PC-3 (cell line): ENCODE data around the gene PTPRN2. TPM values are rescaled to one million over a fixed set of nuclear protein-coding genes. Genes with fewer than 3 reads are reported as not detected.

ENCODE experiments used
- ATAC-seq: fragments of 200-7000 bp; cut with Tn5 transposase; 2 replicates; pipeline ENCODE4 v1.9.1; 2020; ENCODE audit warnings: mild to moderate bottlenecking, moderate library complexity
- BruUV-seq: library from RNA; stranded (reverse); fragments of 400-500 nt; replicated peaks from 2 replicates; lab custom pipeline; 2021; lab: Mats Ljungman, UMichigan
- CTCF ChIA-PET: fragments of 300-600 bp; sonication (Branson Sonifier 250); formaldehyde crosslinking; loops from one replicate; lab custom pipeline; 2022; ENCODE audit warnings: antibody characterized with exemption; lab: Charles Lee
- POLR2A ChIA-PET: fragments of 300-600 bp; sonication (Branson Sonifier 250); formaldehyde crosslinking; loops from one replicate; lab custom pipeline; 2022; ENCODE audit warnings: antibody characterized with exemption; ENCODE audit not compliant: unreplicated experiment; lab: Charles Lee
- DNase-seq: peaks from one replicate; pipeline ENCODE4 v3.0.0-alpha.2; 2015
- H2AFZ ChIP-seq: fragments of 300-600 bp; sonication (generic); 2 replicates; pipeline ENCODE4 v1.6.0; 2016; ENCODE audit warnings: antibody characterized with exemption, low read length
- H3F3A ChIP-seq: fragments of 300-600 bp; sonication (generic); one replicate; pipeline ENCODE4 v1.6.0; 2017; ENCODE audit warnings: antibody characterized with exemption, low read length, control low read depth, mild to moderate bottlenecking; ENCODE audit not compliant: unreplicated experiment
- H3K27ac ChIP-seq: fragments of 300-600 bp; sonication (generic); 2 replicates; pipeline ENCODE4 v1.5.1; 2016; ENCODE audit warnings: mild to moderate bottlenecking, low read length
- H3K27me3 ChIP-seq: fragments of 300-600 bp; sonication (generic); 2 replicates; pipeline ENCODE4 v1.6.1; 2016; ENCODE audit warnings: low read length, mixed read lengths
- H3K36me3 ChIP-seq: fragments of 300-600 bp; sonication (generic); 2 replicates; pipeline ENCODE4 v1.6.1; 2016; ENCODE audit warnings: low read depth, mixed run types, low read length, mixed read lengths
- H3K4me1 ChIP-seq: fragments of 300-600 bp; sonication (generic); 2 replicates; pipeline ENCODE4 v1.5.1; 2016; ENCODE audit warnings: low read length; ENCODE audit not compliant: insufficient read depth
- H3K4me2 ChIP-seq: fragments of 300-600 bp; sonication (generic); 2 replicates; pipeline ENCODE4 v1.6.0; 2016; ENCODE audit warnings: low read length
- H3K4me3 ChIP-seq: fragments of 300-600 bp; sonication (generic); 2 replicates; pipeline ENCODE4 v1.5.1; 2016; ENCODE audit warnings: mild to moderate bottlenecking, low read length, mixed read lengths
- H3K79me2 ChIP-seq: fragments of 300-600 bp; sonication (generic); 2 replicates; pipeline ENCODE4 v1.6.1; 2017; ENCODE audit warnings: low read length, mixed read lengths
- H3K9ac ChIP-seq: fragments of 300-600 bp; sonication (generic); 2 replicates; pipeline ENCODE4 v1.6.0; 2016; ENCODE audit warnings: mild to moderate bottlenecking, low read length
- H3K9me2 ChIP-seq: fragments of 300-600 bp; sonication (generic); replicated peaks from 2 replicates; pipeline ENCODE4 v1.6.1; 2016; ENCODE audit warnings: mixed run types, low read length, mixed read lengths
- H3K9me3 ChIP-seq: fragments of 300-600 bp; sonication (generic); 2 replicates; pipeline ENCODE4 v1.6.1; 2016; ENCODE audit warnings: low read length, mixed read lengths
- H4K20me1 ChIP-seq: fragments of 300-600 bp; sonication (generic); 2 replicates; pipeline ENCODE4 v1.6.1; 2016; ENCODE audit warnings: low read length, mixed read lengths
- CTCF ChIP-seq: fragments of 300-600 bp; sonication (generic); conservative IDR thresholded peaks from 2 replicates; pipeline ENCODE4 v1.5.1; 2017; ENCODE audit warnings: antibody characterized with exemption, low read depth, mild to moderate bottlenecking, low read length
- EZH2 ChIP-seq: fragments of 300-600 bp; sonication (generic); IDR thresholded peaks from one replicate; pipeline ENCODE4 v1.6.1; 2017; ENCODE audit warnings: antibody characterized with exemption, mild to moderate bottlenecking, low read length; ENCODE audit not compliant: unreplicated experiment
- EZH2phosphoT487 ChIP-seq: fragments of 300-600 bp; sonication (generic); IDR thresholded peaks from 2 replicates; pipeline ENCODE4 v1.6.1; 2018; ENCODE audit warnings: mild to moderate bottlenecking, antibody characterized with exemption, low read length, borderline replicate concordance
- intact Hi-C: fragments of 100-400 bp; cut with micrococcal nuclease; formaldehyde crosslinking; loops from 2 replicates; pipeline ENCODE4 v1.9.0; 2023
- total RNA-seq: library from RNA; depleted of rRNA; stranded (reverse); fragments of >200 nt; gene quantifications from 2 replicates; pipeline ENCODE4 v1.2.3, GENCODE V29; 2014

Gene PTPRN2
- total RNA-seq, 1 experiment from 2014 or later = 3.2 TPM

DNA sequence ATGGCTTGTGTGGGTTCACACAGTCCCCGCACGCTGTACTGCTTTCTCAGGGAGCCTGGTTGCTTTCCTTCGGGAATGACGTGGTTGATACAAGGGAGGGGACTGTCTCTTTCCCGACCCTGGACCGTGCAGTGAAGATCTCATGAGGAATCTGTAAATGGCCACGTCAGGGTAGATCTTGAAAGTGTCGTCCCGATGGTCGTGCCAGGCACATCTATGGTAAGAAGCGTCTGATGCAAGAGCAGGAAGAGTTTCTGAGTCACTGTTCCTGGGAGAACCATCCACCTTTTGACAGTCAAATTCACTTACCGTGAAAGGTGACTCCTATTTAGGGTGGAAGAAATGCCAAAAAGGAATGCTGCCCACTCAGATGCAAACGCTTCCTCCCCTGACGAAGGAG, 500.4 kb downstream of the PTPRN2 start:
- no peak for DNase-seq
- H3K36me3 ChIP-seq = no peaks in the 10 kb centered on the region
- H2AFZ ChIP-seq = no peak overlapping the region
- intact Hi-C loops = no loop called here
- H3K79me2 ChIP-seq = no peaks in the 10 kb centered on the region
- CTCF ChIA-PET = no interaction called here
- H3F3A ChIP-seq = no peaks in the 10 kb centered on the region
- no peaks in the 10 kb centered on the region for H3K4me1 ChIP-seq
- H3K9me3 ChIP-seq = no peaks in the 10 kb centered on the region
- ATAC-seq = no peak
- BruUV-seq = no TSS peak
- TF ChIP-seq CTCF (no peak), EZH2phosphoT487 (no peak), EZH2 (no peak)
- no peaks in the 10 kb centered on the region for H3K27me3 ChIP-seq
- H3K4me2 ChIP-seq = no peak overlapping the region
- POLR2A ChIA-PET = no interaction called here
- H3K9me2 ChIP-seq = no peaks in the 10 kb centered on the region
- H4K20me1 ChIP-seq = no peaks in the 10 kb centered on the region
- H3K4me3 ChIP-seq = no peak overlapping the region
- no peak overlapping the region for H3K9ac ChIP-seq
- no peak overlapping the region for H3K27ac ChIP-seq

GRCh38 chr7:158085741-158086695, 501.6 kb downstream of the PTPRN2 start:
- H3K4me1 ChIP-seq = no peaks in the 10 kb centered on the region
- TF ChIP-seq EZH2phosphoT487 (no peak), EZH2 (no peak), CTCF (no peak)
- intact Hi-C loops = no loop called here
- POLR2A ChIA-PET = no interaction called here
- H3K4me3 ChIP-seq = no peak overlapping the region
- no peak for DNase-seq
- no peak overlapping the region for H3K4me2 ChIP-seq
- BruUV-seq = no TSS peak
- CTCF ChIA-PET = no interaction called here
- H3F3A ChIP-seq = no peaks in the 10 kb centered on the region
- no peaks in the 10 kb centered on the region for H3K9me2 ChIP-seq
- no peak overlapping the region for H3K9ac ChIP-seq
- no peak for ATAC-seq
- H3K27ac ChIP-seq = no peak overlapping the region
- no peaks in the 10 kb centered on the region for H3K36me3 ChIP-seq
- H2AFZ ChIP-seq = no peak overlapping the region
- no peaks in the 10 kb centered on the region for H3K27me3 ChIP-seq
- H4K20me1 ChIP-seq = no peaks in the 10 kb centered on the region
- no peaks in the 10 kb centered on the region for H3K9me3 ChIP-seq
- H3K79me2 ChIP-seq = no peaks in the 10 kb centered on the region

DNA sequence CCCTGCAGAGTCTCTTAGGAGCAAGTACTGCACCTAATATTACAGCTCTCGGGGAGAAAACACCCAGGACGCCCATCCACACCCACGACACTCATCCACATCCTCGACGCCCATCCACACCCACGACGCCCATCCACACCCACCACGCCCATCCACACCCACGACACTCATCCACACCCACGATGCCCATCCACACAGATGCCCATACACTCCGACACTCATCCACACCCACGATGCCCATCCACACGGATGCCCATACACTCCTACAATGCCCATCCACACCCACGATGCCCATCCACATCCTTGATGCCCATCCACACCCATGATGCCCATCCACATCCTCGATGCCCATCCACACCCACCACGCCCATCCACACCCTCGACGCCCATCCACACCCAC, 503.1 kb downstream of the PTPRN2 start:
- POLR2A ChIA-PET = no interaction called here
- Histone ChIP-seq H3K9ac (no peak overlapping the region), H3K9me2 (no peaks in the 10 kb centered on the region), H3K4me1 (no peaks in the 10 kb centered on the region), H3K4me2 (no peak overlapping the region), H3K27ac (no peak overlapping the region), H2AFZ (no peak overlapping the region), H4K20me1 (no peaks in the 10 kb centered on the region), H3K27me3 (no peaks in the 10 kb centered on the region), H3K9me3 (no peaks in the 10 kb centered on the region), H3F3A (no peaks in the 10 kb centered on the region), H3K4me3 (no peak overlapping the region), H3K36me3 (no peaks in the 10 kb centered on the region), H3K79me2 (no peaks in the 10 kb centered on the region)
- TF ChIP-seq EZH2phosphoT487 (no peak), CTCF (no peak), EZH2 (no peak)
- BruUV-seq = no TSS peak
- CTCF ChIA-PET = no interaction called here
- DNase-seq = no peak
- intact Hi-C loops = no loop called here
- ATAC-seq = no peak
